Activated CD4-positive, alpha-beta T cell treated with anti-CD3 and anti-CD28 coated beads for 48 hours (primary cell): Measurements from ENCODE around the gene LY6G6C.

Experiments
- DNase-seq: peaks from one replicate; pipeline ENCODE4 v3.0.0-alpha.2; 2020

The LY6G6C gene

DNA sequence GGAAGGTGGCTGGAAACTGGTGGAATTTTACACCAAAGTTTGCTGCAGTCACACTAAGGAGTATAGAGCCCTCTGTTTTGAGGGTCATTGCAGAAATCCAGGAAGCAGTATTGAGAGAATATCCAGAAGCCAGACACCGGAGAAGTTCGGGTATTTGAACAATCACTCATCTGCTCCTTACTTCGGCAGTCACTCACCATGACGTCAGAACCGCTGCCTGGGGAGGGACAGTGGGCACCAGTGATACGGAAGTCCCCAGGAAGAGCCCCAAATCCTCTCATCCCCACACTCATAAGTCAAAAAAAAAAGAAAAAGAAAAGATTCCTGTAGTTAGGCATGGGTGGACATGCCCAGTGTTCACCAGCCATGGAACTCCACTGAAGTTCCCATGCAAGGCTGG lies 44.6 kb downstream of the LY6G6C start:
- no peak for DNase-seq

DNA sequence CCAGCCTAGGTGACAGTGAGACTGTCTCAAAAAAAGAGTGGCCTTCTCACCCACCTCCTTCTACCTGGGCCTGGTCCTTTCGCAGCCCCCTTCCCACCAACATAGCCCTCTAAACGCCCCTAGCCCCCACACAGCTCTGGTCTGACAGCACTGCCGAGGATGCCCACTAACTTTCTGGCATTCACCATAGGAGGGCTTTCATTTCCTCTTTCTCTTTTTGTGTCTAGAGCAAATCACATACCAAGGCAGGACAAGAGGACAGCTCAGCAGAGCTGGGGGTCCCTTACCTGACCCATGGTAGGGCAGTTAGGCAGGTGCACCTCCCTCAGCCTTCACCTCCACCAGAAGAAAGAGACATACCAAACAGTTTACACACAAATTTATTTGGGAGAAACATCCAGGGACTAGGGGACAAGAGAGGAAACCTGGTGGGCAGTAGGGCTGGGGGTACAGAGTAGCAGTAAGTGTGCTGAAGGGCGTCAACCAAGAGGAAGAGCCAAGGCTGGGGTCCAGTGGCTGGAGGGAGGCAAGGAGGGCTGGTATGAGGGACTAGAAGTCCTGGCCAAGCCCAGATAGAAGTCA lies 45.1 kb downstream of the LY6G6C start:
- no peak for DNase-seq

DNA sequence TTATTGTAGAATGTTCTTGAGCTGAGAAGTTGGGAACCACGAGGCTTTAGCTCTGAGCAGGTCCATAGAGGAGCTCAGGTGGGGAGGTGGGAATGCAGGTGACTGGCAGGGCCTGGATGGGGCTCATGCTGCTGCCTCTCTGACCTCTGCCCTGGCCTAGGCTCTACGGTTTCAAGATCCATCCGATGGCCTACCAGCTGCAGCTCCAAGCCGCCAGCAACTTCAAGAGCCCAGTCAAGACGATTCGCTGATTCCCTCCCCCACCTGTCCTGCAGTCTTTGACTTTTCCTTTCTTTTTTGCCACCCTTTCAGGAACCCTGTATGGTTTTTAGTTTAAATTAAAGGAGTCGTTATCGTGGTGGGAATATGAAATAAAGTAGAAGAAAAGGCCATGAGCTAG lies 51.9 kb downstream of the LY6G6C start, which contains the start of gene LY6G5B:
Gene LY6G5B (plus strand): TSS at position 301 of the 400 bp plus-strand sequence. CDS start 975 bp downstream, outside the sequence.
- no peak for DNase-seq
